CD14-positive monocyte (primary cell): ENCODE measurements around the gene SLC25A43. TPM values are rescaled to one million over a fixed set of nuclear protein-coding genes. Genes with fewer than 3 reads are reported as not detected.

ENCODE experiments used
- DNase-seq, 3 donors: peaks; one replicate each; pipeline ENCODE4 v3.0.0-alpha.2; 2011 to 2022
- H2AFZ ChIP-seq: 2 replicates; pipeline ENCODE4 v1.6.0; 2012; ENCODE audit warnings: mild to moderate bottlenecking, low read depth, low read length, inconsistent platforms; ENCODE audit not compliant: insufficient read depth, poor library complexity, severe bottlenecking
- H3K27ac ChIP-seq, 2 donors: 1 replicate in 1 of 2; 2 replicates in 1 of 2; pipeline ENCODE4 v1.5.1; 2012 to 2013; ENCODE audit warnings: low read length in 2 of 2, control low read depth in 1 of 2, inconsistent platforms in 1 of 2, low read depth in 1 of 2, mild to moderate bottlenecking in 1 of 2
- H3K27me3 ChIP-seq, 2 donors: one replicate each; pipeline versions ENCODE4 v1.6.0 to v1.6.1; 2011 to 2013; ENCODE audit warnings: low read length in 2 of 2; ENCODE audit not compliant: control insufficient read depth in 2 of 2, insufficient read depth in 2 of 2
- H3K36me3 ChIP-seq, 2 donors: replicated peaks in 1 of 2; 1 replicate in 1 of 2; 2 replicates in 1 of 2; pipeline versions ENCODE4 v1.5.1 to v1.6.1; 2012 to 2013; ENCODE audit warnings: low read length in 2 of 2, control low read depth in 1 of 2, inconsistent platforms in 1 of 2, mild to moderate bottlenecking in 1 of 2; ENCODE audit not compliant: insufficient read depth in 2 of 2, control insufficient read depth in 1 of 2
- H3K4me1 ChIP-seq, 2 donors: 1 replicate in 1 of 2; 2 replicates in 1 of 2; pipeline versions ENCODE4 v1.5.1 to v1.6.1; 2012 to 2013; ENCODE audit warnings: low read length in 2 of 2, control low read depth in 1 of 2, inconsistent platforms in 1 of 2, mild to moderate bottlenecking in 1 of 2, moderate library complexity in 1 of 2; ENCODE audit not compliant: insufficient read depth in 2 of 2, control insufficient read depth in 1 of 2
- H3K4me2 ChIP-seq: replicated peaks from 2 replicates; pipeline ENCODE3; 2012; ENCODE audit warnings: low read length, moderate library complexity, mild to moderate bottlenecking; ENCODE audit not compliant: poor library complexity, severe bottlenecking; ENCODE audit errors: extremely low read depth
- H3K4me3 ChIP-seq, 3 experiments: fragments of 200-600 bp in 1 of 3; sonication (generic) in 1 of 3; replicated peaks in 1 of 3; 1 replicate in 2 of 3; 2 replicates in 1 of 3; pipeline ENCODE4 v1.5.1; 2011 to 2013; ENCODE audit warnings: low read length in 3 of 3, mild to moderate bottlenecking in 3 of 3, control low read depth in 2 of 3, low read depth in 2 of 3, inconsistent platforms in 1 of 3, moderate library complexity in 1 of 3
- H3K79me2 ChIP-seq: 2 replicates; pipeline ENCODE4 v1.6.0; 2012; ENCODE audit warnings: mild to moderate bottlenecking, control low read depth, inconsistent platforms, low read length, moderate library complexity; ENCODE audit not compliant: insufficient read depth
- H3K9ac ChIP-seq: 2 replicates; pipeline ENCODE4 v1.6.0; 2017; ENCODE audit warnings: low read length, mild to moderate bottlenecking; ENCODE audit not compliant: insufficient read depth, poor library complexity, severe bottlenecking
- H3K9me3 ChIP-seq, 2 donors: replicated peaks in 1 of 2; 1 replicate in 1 of 2; 2 replicates in 1 of 2; pipeline versions ENCODE4 v1.5.1 to v1.6.1; 2012 to 2013; ENCODE audit warnings: low read length in 2 of 2, control low read depth in 1 of 2; ENCODE audit not compliant: control insufficient read depth in 1 of 2, insufficient read depth in 1 of 2
- H4K20me1 ChIP-seq: 2 replicates; pipeline ENCODE4 v1.6.0; 2012; ENCODE audit warnings: mild to moderate bottlenecking, low read length, control low read depth, moderate library complexity; ENCODE audit not compliant: insufficient read depth
- H3K27ac Mint-ChIP-seq, 7 donors: one replicate each; pipeline ENCODE4 v1.8.0; 2020; ENCODE audit warnings: mild to moderate bottlenecking in 7 of 7, mixed read lengths in 7 of 7, moderate library complexity in 6 of 7, inconsistent platforms in 2 of 7
- H3K27me3 Mint-ChIP-seq, 3 donors: one replicate each; pipeline ENCODE4 v1.8.0; 2021 to 2022; ENCODE audit warnings: low read depth in 3 of 3, mild to moderate bottlenecking in 3 of 3, mixed read lengths in 3 of 3, moderate library complexity in 3 of 3, inconsistent platforms in 1 of 3
- H3K36me3 Mint-ChIP-seq, 2 donors: one replicate each; pipeline ENCODE4 v1.8.0; 2020; ENCODE audit warnings: mixed read lengths in 2 of 2, inconsistent platforms in 1 of 2, mild to moderate bottlenecking in 1 of 2
- H3K4me1 Mint-ChIP-seq: one replicate; pipeline ENCODE4 v1.8.0; 2020; ENCODE audit warnings: mild to moderate bottlenecking, mixed read lengths
- H3K4me3 Mint-ChIP-seq, 2 donors: one replicate each; pipeline ENCODE4 v1.8.0; 2020; ENCODE audit warnings: mild to moderate bottlenecking in 2 of 2, mixed read lengths in 2 of 2, moderate library complexity in 1 of 2
- H3K9me3 Mint-ChIP-seq, 7 donors: one replicate each; pipeline ENCODE4 v1.8.0; 2020 to 2022; ENCODE audit warnings: mixed read lengths in 7 of 7, mild to moderate bottlenecking in 6 of 7, moderate library complexity in 6 of 7, inconsistent platforms in 2 of 7
- CTCF ChIP-seq: fragments of 200-600 bp; IDR thresholded peaks from one replicate; pipeline ENCODE4 v1.8.0; 2022; ENCODE audit warnings: antibody characterized with exemption, mild to moderate bottlenecking
- WGBS: methylation state at CpG from one replicate; pipeline ENCODE4 v1.1.5; 2013; ENCODE audit warnings: missing lambda C conversion rate; ENCODE audit not compliant: insufficient coverage; 5-methylcytosine and 5-hydroxymethylcytosine counted together
- intact Hi-C, 2 donors: fragments of 100-400 bp; cut with micrococcal nuclease; formaldehyde crosslinking; loops; one replicate each; pipeline versions ENCODE4 v1.15.0 to v1.15.1; 2023
- polyA plus RNA-seq, 3 donors: library from polyadenylated mRNA; depleted of rRNA in 1 of 3; unstranded in 2 of 3; stranded (reverse) in 1 of 3; fragments of 300-500 nt in 2 of 3; fragments of >200 nt in 1 of 3; fragmentation: Illumina TruSeq in 2 of 3; gene quantifications; 1 replicate in 2 of 3; 2 replicates in 1 of 3; pipeline ENCODE4 v1.2.3, GENCODE V29; 2012 to 2021

SLC25A43 gene
- polyA plus RNA-seq, 3 donors, result 6.8 to 9.2 (median 8.6) TPM

- H3K79me2 ChIP-seq, result peaks cover 10% of the 10 kb centered on the region
- peaks cover 12% of the 10 kb centered on the region for H3K4me1 Mint-ChIP-seq
- no peak overlapping the region for H3K4me3 Mint-ChIP-seq
- peaks cover under 1 to 12% of the 10 kb centered on the region in 2 donors for H3K36me3 Mint-ChIP-seq
- intact Hi-C loops, result loop anchor here in 1 of 2 donors (10.0 kb wide), 1 partner anchor 479 kb away; the partner anchor contains the start of gene NKAP
- peaks cover 12 to 14% of the 10 kb centered on the region in 2 donors for H3K4me1 ChIP-seq
- H3K9me3 Mint-ChIP-seq, result peaks cover 0 to 8% (median 2%) of the 10 kb centered on the region in 7 donors
- H3K9ac ChIP-seq, result no peak overlapping the region
- H3K27me3 Mint-ChIP-seq, result peaks cover 0 to 5% (median 2%) of the 10 kb centered on the region in 3 donors
- WGBS, result no CpG with 5 or more reads among the region's 3 CpGs
- no peak overlapping the region for H3K4me2 ChIP-seq
- H3K27ac ChIP-seq, result no peak overlapping the region
- no peak for TF ChIP-seq CTCF
- peaks cover 10 to 12% of the 10 kb centered on the region in 2 donors for H3K36me3 ChIP-seq
- H3K4me3 ChIP-seq, result no peak overlapping the region
- no peak for DNase-seq
- H3K27ac Mint-ChIP-seq, result no peak overlapping the region
- H2AFZ ChIP-seq, result no peak overlapping the region
- H4K20me1 ChIP-seq, result peaks cover 16% of the 10 kb centered on the region
- H3K27me3 ChIP-seq, result no peaks in the 10 kb centered on the region
- H3K9me3 ChIP-seq, result no peaks in the 10 kb centered on the region
Observed at GRCh38 chrX:119465555-119465954, 66.4 kb downstream of the SLC25A43 start.

- Mint-ChIP-seq H3K27ac (no peak overlapping the region), H3K36me3 (peaks cover 8 to 24% of the 10 kb centered on the region in 2 donors), H3K4me3 (no peak overlapping the region), H3K4me1 (peaks cover 12% of the 10 kb centered on the region), H3K9me3 (peaks cover 0 to 8% (median 2%) of the 10 kb centered on the region in 7 donors), H3K27me3 (peaks cover 0 to 5% (median 2%) of the 10 kb centered on the region in 3 donors)
- Histone ChIP-seq H3K9me3 (no peaks in the 10 kb centered on the region), H3K27me3 (no peaks in the 10 kb centered on the region), H3K9ac (no peak overlapping the region), H3K4me2 (no peak overlapping the region), H3K4me1 (peaks cover 12 to 14% of the 10 kb centered on the region in 2 donors), H2AFZ (no peak overlapping the region), H3K4me3 (no peak overlapping the region), H4K20me1 (peaks cover 16% of the 10 kb centered on the region), H3K36me3 (peaks cover 13 to 21% of the 10 kb centered on the region in 2 donors), H3K79me2 (peaks cover 10% of the 10 kb centered on the region), H3K27ac (no peak overlapping the region)
- TF ChIP-seq CTCF, result no peak
- intact Hi-C loops, result loop anchor here in 1 of 2 donors (10.0 kb wide), 1 partner anchor 478 kb away; the partner anchor contains the start of gene NKAP
- DNase-seq, result no peak
- no CpG with 5 or more reads among the region's 3 CpGs for WGBS
Observed at GRCh38 chrX:119466970-119467369, 67.8 kb downstream of the SLC25A43 start.
